HG02970 (cell line): ENCODE data around the gene TINAGL1.

ENCODE experiments used
- ATAC-seq: cut with Tn5 transposase; IDR thresholded peaks from one replicate; pipeline ENCODE4 v1.9.1; 2021; ENCODE audit warnings: mild to moderate bottlenecking, moderate library complexity, moderate number of reproducible peaks; ENCODE audit not compliant: unreplicated experiment, low FRiP score

The TINAGL1 gene

DNA sequence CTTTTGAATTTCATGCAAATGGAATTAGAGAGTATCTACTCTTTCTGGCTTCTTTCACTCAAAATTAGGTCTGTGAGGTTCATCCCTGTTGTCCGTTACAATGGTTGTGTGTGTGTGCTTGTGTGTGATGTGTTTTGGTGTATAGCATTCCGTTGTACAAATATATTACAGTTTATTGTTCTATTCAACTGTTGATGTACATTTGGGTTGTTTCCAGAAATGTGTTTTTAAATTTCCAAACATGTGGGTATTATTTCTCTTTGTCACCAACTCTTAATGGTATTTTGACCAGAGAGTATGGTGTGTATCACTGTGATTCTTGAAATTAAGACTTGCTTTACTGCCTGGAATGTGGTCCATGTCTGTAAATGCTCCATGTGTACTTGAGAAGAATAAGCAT lies 24.3 kb downstream of the TINAGL1 start:
- no peak for ATAC-seq

DNA sequence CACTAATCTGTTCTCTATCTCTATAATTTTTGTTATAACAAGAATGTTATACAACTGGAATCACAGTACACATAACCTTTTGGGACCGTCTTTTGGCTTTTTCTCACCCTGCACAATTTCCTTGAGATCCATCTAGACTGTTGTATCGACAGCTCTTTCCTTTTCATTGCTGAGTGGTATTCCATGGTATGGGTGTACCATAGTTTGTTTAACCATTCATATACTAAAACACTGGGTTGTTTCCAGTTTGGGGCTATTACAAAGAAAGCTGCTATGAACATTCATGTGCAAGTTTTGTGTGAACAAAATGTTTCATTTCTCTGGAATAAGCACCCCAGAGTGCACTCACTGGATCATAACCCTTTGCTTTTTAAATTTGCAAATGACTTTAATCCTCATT lies 25.8 kb downstream of the TINAGL1 start:
- no peak for ATAC-seq

DNA sequence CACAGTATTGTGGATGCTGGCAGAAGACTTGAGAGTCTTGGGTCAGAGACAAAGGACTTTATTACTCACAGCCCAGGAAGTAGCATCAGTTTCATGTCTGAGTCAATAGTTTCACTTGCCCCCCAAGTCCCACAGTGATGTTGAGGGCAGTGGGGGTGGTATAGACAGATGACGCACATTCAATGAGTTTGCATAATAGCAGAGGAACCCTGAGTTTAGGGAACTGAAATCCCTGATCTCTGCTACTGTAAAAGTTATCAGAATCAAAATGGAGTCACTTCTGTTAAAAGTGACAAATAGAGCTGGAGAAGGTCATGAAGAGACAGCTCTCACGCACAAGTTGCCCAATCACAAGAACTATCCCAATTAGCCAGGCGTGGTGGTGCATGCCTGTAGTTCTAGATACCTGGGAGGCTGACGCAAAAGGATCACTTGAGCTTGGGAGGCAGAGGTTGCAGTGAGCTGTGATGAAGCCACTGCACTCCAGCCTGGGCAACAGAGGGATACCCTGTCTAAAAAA lies 29.7 kb downstream of the TINAGL1 start:
- peak; percentile 95 for ATAC-seq

DNA sequence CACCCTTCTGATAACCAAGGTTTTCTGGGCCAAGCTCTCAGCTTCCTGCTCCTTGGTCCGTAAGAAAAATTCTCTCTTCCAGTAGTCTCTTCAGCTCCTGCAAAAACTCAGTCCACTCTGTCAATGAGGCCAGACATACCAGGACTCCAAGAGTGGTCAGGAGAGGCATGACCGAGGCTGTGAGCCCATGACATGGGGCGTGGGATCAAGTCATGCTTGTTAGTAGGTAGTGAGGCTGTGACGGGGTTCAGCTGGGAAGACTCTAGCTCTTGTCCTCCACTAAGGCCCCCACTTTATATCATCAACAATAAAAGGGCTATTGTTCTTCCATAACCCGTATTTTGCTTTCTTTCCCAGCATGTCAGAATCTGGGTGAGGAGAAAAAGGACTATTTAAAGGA lies 31.0 kb downstream of the TINAGL1 start:
- ATAC-seq: no peak

DNA sequence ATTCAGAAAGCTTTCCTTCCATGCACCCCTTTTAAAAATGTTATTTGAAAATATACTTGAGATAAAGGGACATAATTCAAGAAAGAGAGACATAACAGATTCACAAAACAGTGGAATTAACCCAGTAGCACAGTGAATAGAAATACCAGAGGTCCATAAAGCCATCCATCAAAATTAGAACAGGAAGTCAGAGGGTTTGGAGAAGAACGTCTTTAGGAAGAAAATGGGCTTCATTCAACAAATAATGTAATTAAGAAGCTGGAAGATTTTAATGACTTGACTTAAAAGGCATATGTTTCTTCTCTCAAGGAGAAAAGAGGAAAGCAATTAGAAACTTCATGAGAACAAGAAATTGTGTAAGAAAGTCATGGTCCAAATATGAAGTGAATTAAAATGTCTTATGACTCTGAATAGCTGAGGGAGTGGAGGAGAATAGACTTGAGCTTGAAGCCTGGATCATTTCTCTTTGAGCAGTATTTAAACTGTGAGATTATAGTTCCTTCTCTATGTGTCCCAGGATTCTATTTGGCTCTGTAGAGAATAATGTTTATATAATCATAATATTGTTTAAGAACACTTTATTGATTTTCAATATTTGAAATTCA lies 33.3 kb downstream of the TINAGL1 start:
- ATAC-seq: no peak

DNA sequence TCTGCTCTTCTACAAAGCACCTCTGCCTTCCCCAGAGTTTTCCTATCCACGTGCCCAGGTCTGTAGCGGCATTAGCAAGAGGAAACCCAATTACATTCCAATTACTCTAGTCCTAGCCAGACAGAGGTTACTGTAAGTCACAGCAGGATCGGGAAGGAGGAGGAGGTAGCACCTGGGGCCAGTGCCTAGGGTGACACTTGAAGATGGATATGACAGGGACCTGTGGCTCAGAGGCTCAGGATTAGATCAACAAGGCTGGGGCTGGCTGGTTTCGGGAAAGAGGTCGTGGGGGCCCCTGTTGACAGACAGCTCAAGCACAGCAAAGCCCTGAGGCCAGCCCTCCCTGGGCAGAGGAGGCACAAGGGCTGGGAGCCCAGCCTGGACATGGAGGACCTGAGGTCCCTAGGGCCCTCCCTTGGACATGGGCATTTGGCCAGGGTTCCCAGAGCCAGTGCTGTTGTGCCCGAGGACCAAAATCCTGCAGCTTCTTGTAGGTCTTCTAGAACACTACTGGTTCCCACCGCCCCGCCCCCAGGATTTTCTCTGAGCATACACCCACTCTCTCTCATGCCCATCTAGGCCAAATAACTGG lies 38.2 kb downstream of the TINAGL1 start:
- no peak for ATAC-seq

DNA sequence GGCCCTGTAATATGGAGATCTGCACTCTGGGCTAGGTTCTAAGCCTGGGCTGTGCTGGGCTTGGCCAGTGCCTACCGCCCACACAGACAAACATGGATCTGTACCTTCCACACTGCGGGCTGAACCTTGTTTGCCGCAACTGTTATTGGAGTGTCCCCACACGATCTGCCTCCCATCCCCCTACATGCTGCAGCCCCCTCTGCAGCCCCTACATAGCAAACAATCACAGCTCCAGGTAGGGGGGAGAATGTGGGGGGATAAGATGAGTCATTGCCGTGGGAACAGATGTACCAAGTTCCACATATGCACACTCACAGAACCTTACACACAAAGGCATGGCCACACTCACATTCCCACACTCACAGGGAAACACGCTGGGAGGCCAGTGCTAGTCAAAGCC lies 39.1 kb downstream of the TINAGL1 start:
- no peak for ATAC-seq

DNA sequence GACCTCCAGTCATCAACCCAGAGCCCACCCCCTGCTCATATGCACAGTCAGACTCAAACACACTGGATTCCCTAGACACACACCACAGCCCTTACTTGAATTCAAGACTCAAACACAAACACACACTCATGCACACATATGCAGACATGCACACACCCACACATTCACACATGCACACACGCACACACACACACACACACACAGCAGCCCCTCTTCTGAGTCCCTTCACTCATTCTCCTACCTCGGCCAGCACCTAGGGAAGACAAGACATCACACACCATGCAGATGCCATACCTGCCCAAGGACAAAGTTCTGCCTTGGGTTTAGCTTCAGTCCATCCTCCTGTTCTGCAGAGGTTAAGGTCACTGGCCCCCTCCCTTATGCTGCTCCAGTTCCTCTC lies 39.6 kb downstream of the TINAGL1 start:
- ATAC-seq: no peak

DNA sequence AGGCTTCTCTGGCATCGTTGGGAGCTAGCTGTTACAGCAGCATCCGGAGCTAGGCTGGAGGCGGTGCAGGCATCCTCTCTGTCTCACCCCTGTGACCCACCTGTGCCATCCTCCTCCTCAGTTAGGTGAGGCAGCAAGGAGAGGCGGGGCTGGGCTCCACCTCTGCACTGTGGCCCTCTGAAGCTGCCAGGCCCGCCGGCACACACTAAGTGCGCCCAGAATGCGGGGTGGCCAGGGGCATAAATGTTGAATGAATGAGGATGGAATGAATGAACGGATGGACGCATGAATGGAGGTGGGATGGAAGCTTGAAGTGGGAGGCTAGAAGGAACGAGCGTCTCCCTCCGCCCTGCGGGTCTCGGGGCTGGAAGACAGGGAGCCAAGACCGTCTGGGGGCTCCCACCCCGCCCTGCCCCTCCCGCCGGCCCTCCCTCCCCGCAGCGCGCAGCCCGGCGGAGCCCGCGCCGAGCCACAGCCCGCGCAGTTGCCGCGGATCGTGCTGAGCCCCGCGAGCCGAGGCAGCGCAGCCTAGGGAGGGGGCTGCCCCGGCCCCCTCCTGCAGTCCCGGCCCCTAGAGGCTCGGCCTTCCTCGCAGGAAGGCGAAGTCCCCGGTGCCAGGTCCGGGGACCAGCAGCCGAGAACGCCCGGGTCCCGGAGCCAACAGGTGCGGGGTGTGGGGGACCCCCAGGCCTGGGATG lies 41.1 kb downstream of the TINAGL1 start, which contains the start of gene HCRTR1:
Gene HCRTR1, plus strand, starts transcription at position 472 of the 698 bp plus-strand sequence. CDS start 1,504 bp downstream, outside the sequence.
- ATAC-seq: no peak

DNA sequence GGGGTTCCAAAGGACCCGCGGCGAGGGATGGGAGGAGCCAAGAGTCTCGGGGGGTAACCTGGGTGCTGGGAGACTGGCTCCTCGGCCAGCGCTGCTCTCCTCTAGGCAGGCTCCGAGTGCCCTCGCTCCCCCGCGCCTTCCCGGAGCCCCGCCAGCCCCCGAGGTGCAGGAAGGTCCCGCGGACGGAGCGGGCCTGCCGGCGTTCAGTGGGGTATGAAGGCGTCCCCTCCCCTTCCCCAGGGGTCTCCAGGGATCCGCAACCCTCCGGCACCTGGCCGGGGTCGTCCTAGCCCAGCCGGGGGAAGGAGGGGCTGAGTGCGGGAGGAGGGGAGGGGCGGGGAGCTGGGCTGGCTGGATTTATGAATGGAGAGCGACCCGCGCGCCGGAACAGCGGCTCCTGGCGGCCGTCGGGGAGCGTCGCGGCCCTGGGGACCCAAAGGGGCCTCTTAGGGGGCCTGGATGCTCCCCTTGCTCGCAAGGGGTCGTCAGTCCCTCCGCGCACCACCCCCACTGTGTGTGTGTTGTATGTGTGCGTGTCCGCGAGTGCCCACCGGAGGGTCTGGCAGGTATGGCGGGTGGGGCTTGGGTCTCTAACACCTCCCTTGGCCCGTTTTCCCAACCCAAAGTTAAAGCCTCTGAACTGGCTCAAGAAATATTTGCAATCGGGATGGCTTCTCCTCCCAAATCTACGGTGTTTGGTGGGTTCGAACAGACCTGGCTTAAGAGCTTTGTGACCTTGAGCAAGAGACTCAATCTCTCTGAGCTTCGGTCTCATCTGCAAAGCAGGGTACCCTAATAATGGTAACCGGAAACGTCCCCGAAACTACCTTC lies 41.8 kb downstream of the TINAGL1 start:
- ATAC-seq: no peak

DNA sequence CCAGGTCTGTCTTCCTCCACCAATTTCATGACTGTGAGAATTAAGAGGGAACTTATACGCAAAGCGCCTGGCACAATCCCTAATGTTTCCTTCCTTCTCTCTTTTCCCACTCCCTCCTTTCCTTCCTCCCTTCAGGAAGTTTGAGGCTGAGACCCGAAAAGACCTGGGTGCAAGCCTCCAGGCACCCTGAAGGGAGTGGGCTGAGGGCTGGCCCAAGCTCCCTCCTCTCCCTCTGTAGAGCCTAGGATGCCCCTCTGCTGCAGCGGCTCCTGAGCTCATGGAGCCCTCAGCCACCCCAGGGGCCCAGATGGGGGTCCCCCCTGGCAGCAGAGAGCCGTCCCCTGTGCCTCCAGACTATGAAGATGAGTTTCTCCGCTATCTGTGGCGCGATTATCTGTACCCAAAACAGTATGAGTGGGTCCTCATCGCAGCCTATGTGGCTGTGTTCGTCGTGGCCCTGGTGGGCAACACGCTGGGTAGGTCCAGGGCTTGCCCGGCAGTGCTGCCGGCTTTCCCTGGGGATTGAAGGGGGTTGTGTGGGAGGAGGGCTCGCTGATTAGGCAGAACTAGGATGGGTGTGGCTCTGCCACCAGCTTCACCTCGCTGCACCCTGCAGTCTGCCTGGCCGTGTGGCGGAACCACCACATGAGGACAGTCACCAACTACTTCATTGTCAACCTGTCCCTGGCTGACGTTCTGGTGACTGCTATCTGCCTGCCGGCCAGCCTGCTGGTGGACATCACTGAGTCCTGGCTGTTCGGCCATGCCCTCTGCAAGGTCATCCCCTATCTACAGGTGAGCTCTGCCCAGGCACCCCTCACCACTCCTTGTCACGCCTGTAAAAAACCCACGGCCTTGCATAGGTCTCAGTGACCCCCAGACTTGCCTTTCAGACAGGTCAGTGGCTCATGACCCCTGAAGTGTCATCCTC lies 42.9 kb downstream of the TINAGL1 start:
- ATAC-seq: no peak

DNA sequence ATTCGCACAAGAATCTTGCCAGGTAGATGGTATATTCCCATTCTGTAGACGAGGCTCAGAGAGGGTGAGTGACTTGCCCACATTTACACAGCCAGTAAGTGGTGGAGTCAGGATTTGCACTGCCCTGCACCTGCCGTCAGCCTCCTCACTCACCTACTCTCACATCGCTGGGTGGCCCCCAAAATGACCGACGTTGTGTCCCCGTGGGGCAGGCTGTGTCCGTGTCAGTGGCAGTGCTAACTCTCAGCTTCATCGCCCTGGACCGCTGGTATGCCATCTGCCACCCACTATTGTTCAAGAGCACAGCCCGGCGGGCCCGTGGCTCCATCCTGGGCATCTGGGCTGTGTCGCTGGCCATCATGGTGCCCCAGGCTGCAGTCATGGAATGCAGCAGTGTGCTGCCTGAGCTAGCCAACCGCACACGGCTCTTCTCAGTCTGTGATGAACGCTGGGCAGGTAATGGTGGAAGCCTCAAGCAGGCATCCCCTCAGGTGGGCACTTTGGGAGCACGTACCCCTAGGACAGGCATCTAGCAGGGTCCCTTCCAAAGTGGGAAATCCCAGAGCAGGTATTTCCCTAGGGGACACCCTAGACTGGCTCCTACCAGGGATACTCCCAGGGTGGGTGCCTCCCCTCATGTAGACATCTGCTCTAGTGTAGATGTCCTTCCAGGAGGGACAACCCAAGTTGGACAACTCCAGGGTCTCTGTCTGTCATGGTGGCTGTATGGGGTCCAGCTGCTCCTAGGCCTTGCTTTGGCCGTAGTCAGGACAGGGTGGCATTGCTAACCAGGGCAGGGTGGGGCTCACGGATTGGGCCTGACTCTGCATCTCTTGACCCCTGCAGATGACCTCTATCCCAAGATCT lies 44.5 kb downstream of the TINAGL1 start:
- ATAC-seq: no peak

DNA sequence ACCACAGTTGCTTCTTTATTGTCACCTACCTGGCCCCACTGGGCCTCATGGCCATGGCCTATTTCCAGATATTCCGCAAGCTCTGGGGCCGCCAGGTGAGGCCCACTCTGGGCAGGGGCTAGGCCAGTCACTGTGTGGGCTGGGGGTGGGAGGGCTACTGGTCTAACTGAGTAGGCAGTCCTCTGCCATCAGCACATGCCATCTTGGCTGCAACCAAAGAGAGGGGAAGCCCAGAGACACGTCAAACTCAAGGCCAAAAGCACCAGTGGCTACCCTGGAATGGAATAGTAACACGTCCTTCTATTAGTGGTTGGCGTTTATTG lies 45.1 kb downstream of the TINAGL1 start:
- ATAC-seq: no peak

DNA sequence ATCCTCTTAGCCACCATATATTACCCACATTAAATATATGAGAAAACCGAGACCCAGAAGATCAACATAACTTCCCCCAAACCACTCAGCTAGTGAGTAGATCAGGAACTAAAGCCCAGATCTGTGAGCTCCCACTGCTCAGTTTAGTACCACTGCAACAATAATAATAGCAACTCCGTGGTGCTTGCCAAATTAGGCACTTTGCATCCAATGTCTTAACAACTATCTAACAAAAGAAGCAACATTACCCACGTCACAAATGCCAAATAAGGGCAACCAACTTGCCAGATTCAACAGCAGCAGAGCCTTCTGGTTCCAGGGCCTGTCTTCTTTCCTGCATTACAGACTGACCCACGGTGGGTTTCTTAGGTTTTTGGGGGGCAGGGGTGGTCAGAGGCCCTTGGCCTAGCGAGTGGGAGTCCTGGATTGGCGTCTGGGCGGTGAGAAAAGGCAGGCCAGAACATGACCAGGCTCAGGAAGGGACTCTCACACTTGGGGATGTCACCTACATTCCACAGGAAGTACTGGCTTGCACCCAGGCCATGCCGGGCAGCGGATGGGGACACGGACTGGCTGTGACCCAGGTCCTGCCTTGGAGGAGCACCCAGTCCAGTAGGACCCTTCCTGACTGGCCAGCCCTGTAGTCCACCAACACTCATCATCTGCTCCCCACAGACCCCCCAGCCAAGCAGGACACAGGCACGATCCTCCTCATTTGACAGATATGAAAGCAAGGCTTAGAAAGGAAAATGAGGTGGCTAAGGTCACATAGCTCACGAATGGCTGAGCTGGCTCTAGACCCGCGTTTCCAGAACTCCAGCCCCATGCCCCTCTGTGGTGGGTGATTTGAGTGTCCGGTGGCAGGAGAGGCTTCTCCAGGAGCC lies 45.8 kb downstream of the TINAGL1 start:
- no peak for ATAC-seq

DNA sequence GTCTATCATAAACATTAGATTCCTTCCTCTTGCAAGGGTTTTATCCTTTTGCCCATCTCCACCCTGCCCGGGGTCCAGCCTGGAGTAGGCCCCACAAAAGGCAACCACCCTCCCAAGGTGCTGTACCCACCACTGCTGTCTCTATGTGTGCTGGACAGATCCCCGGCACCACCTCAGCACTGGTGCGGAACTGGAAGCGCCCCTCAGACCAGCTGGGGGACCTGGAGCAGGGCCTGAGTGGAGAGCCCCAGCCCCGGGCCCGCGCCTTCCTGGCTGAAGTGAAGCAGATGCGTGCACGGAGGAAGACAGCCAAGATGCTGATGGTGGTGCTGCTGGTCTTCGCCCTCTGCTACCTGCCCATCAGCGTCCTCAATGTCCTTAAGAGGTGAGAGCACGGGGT lies 47.0 kb downstream of the TINAGL1 start:
- ATAC-seq: no peak

DNA sequence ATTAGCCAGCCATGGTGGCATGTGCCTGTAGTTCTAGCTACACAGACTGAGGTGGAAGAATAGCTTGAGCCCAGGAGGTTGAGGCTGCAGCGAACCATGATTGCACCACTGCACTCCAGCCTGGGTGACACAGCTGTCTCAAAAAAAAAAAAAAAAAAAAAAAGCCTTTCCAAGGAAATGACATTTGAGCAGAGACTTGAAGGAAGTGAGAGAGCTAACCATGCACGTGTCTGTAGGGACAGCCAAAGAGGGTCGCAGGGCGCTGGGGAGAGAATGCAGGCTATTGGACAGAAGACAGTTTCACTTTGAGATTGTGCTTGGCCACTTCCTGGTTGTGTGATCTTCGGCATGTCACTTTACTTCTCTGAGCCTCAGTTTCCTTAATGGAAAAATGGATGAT lies 48.0 kb downstream of the TINAGL1 start:
- ATAC-seq: no peak

DNA sequence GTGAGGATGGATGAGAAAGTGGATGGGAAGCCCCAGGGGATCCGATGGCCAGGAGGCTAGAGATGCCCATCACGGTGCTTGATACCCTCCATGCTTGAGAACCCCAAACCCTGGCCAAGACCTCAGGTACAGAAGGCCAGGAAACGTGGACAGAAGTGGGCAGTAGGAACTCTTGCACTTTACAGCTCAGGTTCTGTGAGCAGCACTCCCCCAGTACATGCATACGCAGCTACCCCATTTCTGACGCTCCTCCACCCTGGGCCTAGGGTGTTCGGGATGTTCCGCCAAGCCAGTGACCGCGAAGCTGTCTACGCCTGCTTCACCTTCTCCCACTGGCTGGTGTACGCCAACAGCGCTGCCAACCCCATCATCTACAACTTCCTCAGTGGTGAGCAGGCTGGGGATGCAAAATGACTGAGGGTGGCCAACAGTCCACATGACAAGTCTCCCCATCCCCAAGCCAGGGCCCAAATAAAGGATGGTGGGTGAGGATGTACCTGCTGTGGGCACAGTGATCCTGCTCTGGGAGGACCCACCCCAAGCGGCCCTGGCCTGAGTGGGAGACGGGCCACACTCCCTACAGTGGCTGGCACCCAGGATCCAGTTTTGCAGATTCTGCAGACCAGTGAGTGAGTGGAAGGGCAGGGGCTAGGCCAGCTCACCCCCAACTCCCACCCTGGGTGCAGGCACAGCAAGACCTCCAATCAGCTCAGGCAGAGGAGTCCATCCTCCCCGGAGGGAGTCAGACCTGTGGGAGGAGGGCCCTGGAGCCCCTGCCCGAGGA lies 48.6 kb downstream of the TINAGL1 start:
- no peak for ATAC-seq
